Measurements from ENCODE around the gene SPRR1A.

The SPRR1A gene

GRCh38 chr1:153032677-153033308, 48.9 kb downstream of the SPRR1A start:
- no peak for DNase-seq

- no peak for DNase-seq
Observed at GRCh38 chr1:153035211-153035610, 51.3 kb downstream of the SPRR1A start.
